ENCODE data around the gene TBXA2R.

Gene TBXA2R

DNA sequence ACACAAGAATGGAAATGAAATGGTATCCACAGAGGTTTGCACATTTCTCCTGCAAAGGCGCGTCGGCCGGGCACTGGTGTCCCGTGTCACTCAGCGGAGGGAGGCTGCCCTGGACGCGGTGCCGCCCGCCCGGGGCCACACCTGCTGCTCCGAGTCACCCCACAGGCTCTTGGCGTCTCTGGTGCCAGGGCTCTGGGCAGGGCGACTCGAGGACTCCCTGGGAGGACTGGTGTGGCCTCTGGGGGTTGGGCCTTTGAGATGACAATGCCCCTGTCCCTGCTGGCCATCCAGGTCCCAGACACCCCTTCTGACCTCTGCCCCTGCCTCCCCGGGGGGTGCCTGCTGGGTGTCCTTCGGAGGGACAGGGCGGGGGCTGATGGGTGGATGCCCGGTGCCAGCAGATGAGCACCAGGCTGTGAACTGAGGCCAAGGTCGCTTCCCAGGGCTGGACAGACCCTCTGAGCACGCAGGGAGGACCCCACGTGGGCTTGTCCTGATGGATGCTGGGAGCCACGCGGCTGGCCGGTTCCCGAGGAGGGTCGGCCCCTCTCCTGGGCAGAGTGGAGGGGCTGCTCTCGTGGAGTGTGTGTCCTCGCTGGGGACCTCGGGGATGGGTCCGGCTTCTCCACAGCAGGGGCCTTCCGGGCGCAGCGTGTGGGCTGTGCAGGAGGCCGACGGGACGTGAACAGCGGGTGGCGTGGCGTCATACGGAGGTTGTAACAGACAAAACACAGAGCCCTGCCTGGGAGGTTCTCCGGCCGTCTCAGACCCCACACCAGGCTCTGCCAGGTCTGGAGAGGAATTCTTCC, 24.6 kb upstream of the TBXA2R start:
- TF ChIP-seq YY1 (IDR thresholded peaks at IDR 0.05; ENCODE audit: low read depth) (no peak), EGR1 (IDR thresholded peaks at IDR 0.05) (no peak), CREB1 (IDR thresholded peaks at IDR 0.05; ENCODE audit: low read depth) (no peak), ZBTB7A (IDR thresholded peaks at IDR 0.05; ENCODE audit: low read depth) (no peak), EP300 (IDR thresholded peaks at IDR 0.05; ENCODE audit: borderline replicate concordance) (no peak), CEBPB (IDR thresholded peaks at IDR 0.05) (no peak), FOXM1 (IDR thresholded peaks at IDR 0.05; ENCODE audit: borderline replicate concordance, low read depth) (no peak), NFIC (IDR thresholded peaks at IDR 0.05) (no peak)
- TF ChIP-seq, protein P1, sequence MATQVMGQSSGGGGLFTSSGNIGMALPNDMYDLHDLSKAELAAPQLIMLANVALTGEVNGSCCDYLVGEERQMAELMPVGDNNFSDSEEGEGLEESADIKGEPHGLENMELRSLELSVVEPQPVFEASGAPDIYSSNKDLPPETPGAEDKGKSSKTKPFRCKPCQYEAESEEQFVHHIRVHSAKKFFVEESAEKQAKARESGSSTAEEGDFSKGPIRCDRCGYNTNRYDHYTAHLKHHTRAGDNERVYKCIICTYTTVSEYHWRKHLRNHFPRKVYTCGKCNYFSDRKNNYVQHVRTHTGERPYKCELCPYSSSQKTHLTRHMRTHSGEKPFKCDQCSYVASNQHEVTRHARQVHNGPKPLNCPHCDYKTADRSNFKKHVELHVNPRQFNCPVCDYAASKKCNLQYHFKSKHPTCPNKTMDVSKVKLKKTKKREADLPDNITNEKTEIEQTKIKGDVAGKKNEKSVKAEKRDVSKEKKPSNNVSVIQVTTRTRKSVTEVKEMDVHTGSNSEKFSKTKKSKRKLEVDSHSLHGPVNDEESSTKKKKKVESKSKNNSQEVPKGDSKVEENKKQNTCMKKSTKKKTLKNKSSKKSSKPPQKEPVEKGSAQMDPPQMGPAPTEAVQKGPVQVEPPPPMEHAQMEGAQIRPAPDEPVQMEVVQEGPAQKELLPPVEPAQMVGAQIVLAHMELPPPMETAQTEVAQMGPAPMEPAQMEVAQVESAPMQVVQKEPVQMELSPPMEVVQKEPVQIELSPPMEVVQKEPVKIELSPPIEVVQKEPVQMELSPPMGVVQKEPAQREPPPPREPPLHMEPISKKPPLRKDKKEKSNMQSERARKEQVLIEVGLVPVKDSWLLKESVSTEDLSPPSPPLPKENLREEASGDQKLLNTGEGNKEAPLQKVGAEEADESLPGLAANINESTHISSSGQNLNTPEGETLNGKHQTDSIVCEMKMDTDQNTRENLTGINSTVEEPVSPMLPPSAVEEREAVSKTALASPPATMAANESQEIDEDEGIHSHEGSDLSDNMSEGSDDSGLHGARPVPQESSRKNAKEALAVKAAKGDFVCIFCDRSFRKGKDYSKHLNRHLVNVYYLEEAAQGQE (IDR thresholded peaks at IDR 0.05; ENCODE audit: low read depth), result no peak
- TF ChIP-seq, protein P2, sequence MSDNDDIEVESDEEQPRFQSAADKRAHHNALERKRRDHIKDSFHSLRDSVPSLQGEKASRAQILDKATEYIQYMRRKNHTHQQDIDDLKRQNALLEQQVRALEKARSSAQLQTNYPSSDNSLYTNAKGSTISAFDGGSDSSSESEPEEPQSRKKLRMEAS (IDR thresholded peaks at IDR 0.05), result no peak

DNA sequence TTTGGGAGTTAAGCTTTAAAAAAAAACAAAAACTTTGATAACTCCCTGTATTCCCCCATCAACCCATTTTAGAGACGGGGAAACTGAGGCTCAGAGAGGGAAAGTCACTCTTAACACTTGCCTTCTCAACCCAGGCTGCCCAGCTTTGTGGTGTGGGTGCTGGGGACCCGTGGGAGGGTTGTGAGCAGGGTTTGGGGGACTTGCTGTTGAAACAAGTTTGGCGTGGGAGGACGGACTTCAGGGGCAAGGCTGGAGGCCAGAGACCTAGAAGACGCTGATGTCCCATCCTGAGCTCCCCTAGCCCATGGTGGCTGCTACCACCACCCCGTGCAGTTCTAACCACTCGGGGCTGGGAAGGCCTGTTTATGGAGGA, 20.7 kb upstream of the TBXA2R start:
- TF ChIP-seq NFIC (IDR thresholded peaks at IDR 0.05) (no peak), YY1 (IDR thresholded peaks at IDR 0.05; ENCODE audit: low read depth) (no peak), TCF12 (IDR thresholded peaks at IDR 0.05; ENCODE audit: low read depth) (no peak), TAF1 (IDR thresholded peaks at IDR 0.05; ENCODE audit: low read depth) (no peak), EP300 (IDR thresholded peaks at IDR 0.05; ENCODE audit: borderline replicate concordance) (no peak), FOXM1 (IDR thresholded peaks at IDR 0.05; ENCODE audit: borderline replicate concordance, low read depth) (no peak), CEBPB (IDR thresholded peaks at IDR 0.05) (no peak), RAD21 (IDR thresholded peaks at IDR 0.05; ENCODE audit: low read depth) (no peak), EGR1 (IDR thresholded peaks at IDR 0.05) (no peak), CREB1 (IDR thresholded peaks at IDR 0.05; ENCODE audit: low read depth) (no peak)
- TF ChIP-seq, protein P1 (IDR thresholded peaks at IDR 0.05; ENCODE audit: low read depth), result no peak
- TF ChIP-seq, protein P3, sequence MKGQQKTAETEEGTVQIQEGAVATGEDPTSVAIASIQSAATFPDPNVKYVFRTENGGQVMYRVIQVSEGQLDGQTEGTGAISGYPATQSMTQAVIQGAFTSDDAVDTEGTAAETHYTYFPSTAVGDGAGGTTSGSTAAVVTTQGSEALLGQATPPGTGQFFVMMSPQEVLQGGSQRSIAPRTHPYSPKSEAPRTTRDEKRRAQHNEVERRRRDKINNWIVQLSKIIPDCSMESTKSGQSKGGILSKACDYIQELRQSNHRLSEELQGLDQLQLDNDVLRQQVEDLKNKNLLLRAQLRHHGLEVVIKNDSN (IDR thresholded peaks at IDR 0.05), result no peak
- TF ChIP-seq, protein P2 (IDR thresholded peaks at IDR 0.05), result no peak

DNA sequence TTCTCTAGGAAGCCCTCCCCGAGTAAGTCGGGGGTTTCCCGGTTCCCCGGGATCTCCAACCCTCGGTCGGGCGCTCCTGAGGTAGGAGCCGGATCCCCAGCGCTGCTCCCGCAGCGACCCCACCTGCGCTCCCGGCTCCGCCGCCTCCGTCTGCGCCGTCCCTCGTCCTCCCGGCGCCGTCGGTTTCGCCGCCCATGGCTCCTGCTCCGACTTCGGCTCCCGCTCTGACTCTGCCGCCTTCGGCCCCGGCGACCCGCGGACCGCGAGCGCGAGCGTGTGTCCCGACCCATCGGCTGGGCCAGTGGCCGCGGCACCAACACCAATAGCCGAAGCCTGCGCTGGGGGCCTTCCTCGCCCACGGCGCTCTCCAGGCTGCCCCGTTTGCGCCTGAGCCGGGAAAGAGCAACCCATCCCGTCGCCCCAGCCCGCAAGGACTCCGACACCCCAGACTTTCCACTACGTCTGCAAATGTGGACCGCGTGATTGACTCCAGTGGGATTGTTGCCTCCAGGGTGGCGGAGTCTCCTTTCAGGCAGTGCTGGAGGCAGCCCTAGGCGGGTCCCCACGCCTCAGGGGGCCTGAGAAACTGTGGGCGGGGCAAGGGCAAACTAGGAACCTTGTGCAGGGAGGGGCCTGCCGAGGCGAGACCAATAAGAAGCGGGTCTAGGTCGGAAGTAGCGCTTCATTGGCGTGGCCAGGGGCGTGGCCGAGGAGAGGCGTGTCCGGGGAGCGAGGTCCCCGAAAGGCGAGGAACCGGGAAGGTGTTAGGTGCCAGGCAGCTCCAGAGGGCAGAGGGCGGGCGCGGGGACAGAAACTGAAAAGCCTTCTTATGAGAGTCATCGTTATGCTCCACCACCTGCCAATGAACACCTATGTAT, 20.0 kb upstream of the TBXA2R start, which contains the start of gene CACTIN:
TSS of gene CACTIN (minus strand) at position 318 of the 878 bp plus-strand sequence. CDS start at position 290, 28 bp downstream.
- TF ChIP-seq, protein P1 (IDR thresholded peaks at IDR 0.05; ENCODE audit: low read depth), result no peak
- TF ChIP-seq TAF1 (IDR thresholded peaks at IDR 0.05; ENCODE audit: low read depth), result peak; percentile 68
- TF ChIP-seq CREB1 (IDR thresholded peaks at IDR 0.05; ENCODE audit: low read depth), result no peak
- TF ChIP-seq, protein P3 (IDR thresholded peaks at IDR 0.05), result 0 out of 2 replicates have a peak, but pooled peaks have one; percentile 12
- TF ChIP-seq, protein P2 (IDR thresholded peaks at IDR 0.05), result peak; percentile 71; the same call in 1 of the 2 replicates
- TF ChIP-seq CEBPB (IDR thresholded peaks at IDR 0.05), result no peak
- TF ChIP-seq RAD21 (IDR thresholded peaks at IDR 0.05; ENCODE audit: low read depth), result no peak
- no peak; the same call in 1 of the 2 replicates for TF ChIP-seq NFIC (IDR thresholded peaks at IDR 0.05)
- TF ChIP-seq EGR1 (IDR thresholded peaks at IDR 0.05), result peak; percentile 76
- TF ChIP-seq TCF12 (IDR thresholded peaks at IDR 0.05; ENCODE audit: low read depth), result peak; percentile 67
- no peak for TF ChIP-seq ZBTB7A (IDR thresholded peaks at IDR 0.05; ENCODE audit: low read depth)
- no peak for TF ChIP-seq EP300 (IDR thresholded peaks at IDR 0.05; ENCODE audit: borderline replicate concordance)
- peak; percentile 69 for TF ChIP-seq YY1 (IDR thresholded peaks at IDR 0.05; ENCODE audit: low read depth)
- TF ChIP-seq FOXM1 (IDR thresholded peaks at IDR 0.05; ENCODE audit: borderline replicate concordance, low read depth), result 0 out of 2 replicates have a peak, but pooled peaks have one; percentile 42
- no peak; the same call in 1 of the 2 replicates for TF ChIP-seq TEAD4 (IDR thresholded peaks at IDR 0.05)

All from Ishikawa (cell line).